COR-L47 (cell line): ENCODE data around the gene RUFY4.
"Not testable (repeated sequence)": the region's sequence is repeated elsewhere in the genome, so short reads cannot be mapped to it uniquely, and the experiment has no call there.

Experiments used
- DNase-seq: peaks from one replicate; lab custom pipeline; 2025; lab: John Stamatoyannopoulos, UW

Gene RUFY4

DNA sequence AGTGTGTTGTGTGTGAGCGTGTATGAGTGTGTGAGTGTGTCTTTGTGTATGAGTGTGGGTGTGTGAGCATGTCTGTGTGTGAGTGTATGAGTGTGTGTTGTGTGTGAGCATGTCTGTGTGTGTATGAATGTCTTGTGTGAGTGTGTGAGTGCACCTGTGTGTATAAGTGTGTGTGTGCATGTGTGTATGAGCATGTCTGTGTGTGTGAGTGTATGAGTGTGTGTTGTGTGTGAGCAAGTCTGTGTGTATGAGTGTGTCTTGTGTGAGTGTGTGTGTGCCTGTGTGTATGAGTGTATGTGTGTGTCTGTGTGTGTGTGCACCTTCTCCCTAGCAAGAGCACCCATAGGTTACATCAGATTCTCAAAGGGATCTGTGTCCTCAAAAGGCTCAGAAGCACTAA, 37.8 kb upstream of the RUFY4 start:
- DNase-seq = no peak

DNA sequence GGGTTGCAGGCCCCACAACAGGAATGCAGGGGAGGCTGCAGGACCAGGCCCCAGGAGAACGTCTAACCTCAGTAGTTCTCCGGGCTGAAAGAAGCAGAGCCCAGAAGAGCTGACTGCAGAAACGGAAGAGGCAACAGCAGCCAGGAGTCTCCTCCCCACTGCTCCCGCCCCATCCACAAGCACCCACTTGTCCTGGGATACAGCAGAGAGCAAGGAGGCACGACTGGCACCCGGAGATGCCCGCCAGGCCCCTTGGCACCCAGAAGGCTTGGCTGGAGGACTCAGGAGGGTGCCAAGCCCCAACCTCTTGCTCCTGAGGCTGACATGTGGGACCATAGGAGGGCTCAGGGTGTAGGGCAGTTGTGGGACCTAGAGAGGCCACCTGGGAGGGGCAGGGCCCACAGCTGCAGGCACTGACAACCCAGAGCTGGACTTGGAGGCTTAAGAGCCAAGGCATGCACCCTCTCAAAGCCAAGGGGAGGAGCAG, 37.2 kb upstream of the RUFY4 start:
- DNase-seq = no peak

DNA sequence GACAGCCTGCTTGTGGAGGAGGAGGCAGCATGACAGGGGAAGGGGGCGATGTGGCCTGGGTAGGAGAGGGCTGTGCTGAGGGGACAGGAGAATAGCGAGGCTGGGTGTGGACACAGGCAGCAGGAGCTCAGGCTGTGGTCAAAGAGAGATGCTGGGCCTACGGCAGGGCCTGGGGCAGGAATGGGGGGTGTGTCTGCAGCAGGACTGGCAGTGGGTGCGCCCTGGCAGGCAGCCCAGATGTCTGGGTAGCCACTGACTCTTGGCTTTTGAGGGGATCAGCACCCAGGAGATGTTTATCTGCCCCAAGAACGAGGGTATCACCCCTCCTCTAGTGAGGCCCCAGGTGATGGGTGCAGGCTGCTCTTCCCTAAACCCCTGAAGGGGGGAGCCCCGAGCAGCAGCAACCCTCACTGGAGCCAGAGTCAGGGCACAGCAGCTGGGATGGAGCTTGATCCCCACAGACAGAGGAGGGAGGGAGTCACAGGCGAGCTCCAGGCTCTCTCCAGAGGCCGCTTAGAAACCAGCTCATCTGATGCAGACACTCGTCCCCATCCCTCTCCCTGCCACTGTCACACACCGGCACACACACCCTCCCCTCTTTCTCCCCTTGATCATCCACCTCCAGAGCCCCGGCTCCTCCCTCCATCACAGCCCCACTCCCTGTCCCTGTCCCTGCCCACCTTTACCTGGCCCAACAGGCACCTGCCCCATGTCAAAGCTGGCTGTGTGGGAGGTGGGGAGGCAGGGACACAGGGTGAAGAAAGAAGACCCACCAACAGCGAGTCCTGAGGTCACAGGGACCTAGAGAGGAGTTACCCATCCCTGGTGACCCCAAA, 36.5 kb upstream of the RUFY4 start:
- peak; percentile 52 for DNase-seq

DNA sequence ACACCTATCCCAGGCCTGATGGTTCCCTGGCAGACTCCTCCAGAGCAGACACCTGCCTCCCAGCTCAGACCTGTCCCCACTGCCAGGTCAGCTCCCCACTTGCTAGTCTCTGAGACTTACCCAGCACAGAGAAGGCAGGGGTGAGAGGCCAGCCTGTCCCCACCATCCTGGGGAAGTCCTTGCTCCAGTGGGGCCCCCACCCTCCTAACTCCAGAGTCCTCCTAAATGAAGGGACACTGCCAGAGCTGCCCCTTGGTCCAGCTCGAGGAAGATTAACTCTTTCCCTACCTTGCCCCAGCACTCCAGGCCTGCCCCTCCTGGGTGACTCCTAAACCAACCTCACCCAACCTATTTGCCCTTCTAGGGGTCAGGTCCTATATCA, 35.9 kb upstream of the RUFY4 start:
- no peak for DNase-seq

DNA sequence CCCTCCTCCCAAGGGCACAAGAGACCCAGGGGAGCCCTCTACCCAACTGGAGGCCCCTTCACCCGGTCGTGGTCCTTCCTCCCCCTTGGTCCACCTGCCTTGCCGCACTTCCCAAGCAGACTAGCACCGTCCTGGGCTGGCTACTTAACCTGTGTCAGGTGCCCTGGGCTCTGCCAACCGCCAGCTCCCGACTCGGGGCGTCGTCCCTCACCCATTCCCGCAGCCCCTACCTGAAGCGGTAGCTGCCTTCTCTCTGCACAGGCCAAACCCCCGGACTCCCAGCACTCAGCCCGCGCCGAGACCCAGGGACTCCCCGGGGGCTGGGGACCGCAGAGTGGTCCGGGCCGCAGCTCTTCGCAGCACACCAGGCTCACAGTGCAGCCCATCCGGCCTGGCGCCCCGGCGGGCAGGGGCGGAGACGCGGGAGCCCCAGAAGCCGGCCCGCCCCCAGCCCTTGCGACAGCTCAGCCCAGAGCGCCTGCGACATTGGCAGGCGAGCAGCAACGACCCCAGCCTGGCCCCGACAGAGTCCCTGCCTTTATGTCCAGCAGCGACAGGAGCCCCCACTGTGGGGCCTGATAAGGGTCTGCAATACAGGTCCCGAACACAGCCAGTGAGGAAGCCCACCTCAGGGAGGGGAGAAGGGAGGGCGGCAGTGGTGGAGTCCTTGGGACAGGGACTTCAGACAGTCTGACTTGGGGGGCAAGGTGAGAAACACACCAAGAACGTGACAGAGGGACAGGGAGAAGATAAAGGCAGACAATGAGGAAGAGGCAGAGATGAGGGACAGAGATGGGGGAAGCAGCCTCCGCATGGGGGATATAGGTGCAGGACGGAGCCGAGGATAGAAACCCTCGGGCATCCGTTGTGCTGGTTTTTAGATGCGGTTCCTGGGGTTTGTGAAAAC, 35.2 kb upstream of the RUFY4 start:
- no peak for DNase-seq

DNA sequence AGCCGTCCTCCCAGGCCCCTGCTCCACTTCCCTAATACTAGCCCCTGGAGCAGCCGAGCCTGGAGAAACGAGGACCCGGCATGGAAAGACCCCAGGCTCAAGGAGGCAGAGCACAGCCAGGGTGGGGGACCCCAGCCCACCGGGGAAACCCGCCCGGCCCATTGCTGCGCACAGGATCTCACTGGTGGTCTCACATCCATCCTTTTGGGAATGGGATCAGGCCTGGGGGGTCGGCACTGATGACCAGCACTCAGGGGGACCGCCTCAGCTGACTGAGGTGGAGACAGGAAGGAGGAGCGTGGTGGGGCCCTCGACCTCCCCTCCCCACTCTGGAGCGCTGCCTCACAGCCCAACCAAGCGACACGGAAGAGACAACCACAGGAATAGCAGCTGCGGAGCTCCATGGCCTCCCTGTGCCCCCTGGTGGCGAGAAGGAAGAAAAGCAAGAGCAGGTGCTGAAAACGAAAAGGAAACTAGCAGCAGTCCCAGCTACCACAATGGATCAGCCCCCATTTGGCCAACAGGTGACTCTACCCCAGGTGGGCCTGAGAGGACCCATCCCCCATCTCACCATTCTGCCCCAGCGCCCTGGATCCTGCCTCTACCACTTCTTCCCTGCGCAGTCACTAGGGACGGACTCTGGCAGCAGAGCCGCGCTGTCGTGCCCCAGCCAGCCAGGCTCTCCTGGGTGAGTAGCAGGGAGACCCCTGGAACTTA, 34.4 kb upstream of the RUFY4 start:
- DNase-seq = peak; percentile 29

DNA sequence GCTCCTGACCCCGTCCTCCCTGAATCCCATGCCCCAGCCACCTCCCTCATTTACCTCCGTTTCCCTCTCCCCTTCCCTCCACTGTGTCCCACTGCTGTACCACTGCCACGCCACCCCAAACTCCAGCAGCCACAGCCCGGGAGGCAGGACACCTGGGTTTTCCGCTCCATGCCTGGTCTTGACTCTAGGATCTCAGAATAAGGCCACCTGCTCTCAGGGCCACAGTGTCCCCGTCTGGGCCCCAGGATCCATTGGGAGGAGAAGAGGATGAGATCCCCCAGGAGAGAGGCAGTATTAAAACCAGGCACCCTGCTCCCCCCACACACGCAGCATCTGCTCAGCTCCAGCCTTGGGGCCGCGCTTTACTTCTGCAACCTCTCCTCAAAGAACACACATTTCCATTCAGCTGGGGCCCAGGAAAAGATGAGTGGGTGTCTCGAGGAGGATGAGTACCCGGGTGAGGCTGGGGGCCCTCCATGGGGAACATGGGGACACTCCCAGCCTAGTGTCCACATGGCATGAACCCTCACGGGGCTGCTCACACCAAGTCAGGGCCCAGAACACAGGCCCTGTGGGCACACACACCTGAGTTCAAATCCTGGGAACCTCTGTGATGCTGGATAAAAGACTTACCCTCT, 33.5 kb upstream of the RUFY4 start:
- DNase-seq = no peak

DNA sequence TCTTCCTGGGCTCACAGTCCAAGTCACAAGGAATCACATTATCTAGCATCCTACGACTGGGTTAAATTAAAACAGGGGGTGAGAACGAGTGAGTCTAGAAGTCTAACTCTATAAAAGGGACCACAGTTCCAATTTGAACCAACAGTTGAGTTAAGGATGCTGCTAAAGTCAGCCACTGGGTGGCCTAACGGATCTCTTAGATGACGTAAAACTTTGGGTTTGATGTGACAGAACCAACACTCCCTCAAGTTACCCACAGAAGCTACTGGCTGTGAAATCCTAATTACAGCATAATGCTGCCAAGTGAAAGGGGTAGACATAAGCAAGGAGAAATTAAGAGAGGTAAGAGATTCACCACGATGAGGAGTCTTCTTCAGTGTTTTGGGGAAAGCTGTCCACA, 32.7 kb upstream of the RUFY4 start:
- no peak for DNase-seq

DNA sequence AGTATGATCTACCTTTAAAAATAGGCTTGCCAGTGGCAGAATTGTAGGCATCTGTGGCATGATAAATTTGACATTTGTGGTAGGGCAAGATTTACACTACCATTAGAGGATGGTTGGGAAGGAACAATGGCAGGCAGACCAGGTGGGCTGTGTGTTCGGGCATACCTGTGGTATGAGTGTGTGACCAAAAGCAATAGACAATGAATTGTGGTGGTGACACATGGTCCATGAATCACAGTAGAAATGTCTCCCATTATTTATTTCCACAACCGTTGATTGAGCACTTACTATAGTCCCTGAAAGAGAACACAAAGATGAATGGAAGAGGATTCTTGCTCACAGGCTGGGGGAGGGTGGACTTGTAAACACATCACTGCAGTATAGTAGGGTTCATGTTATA, 29.9 kb upstream of the RUFY4 start:
- no peak for DNase-seq

DNA sequence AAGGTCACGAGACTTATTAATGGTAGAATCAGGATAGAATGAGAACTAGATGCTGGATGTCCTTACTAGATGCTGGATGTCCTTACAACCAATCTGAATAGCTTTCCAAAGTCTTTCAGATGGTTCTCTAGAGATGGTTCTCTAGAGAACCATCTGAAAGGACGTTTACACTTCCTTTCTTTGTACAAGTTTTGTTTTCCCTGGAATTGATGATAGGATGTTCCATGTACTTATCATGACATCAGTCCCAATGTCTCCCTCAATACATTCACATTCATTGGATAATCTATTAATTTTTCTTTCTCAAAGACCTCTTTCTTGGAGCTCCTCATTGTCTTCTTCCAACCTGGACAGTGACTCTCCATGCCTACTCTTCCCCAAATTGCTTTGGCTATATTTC, 28.2 kb upstream of the RUFY4 start:
- no peak for DNase-seq

DNA sequence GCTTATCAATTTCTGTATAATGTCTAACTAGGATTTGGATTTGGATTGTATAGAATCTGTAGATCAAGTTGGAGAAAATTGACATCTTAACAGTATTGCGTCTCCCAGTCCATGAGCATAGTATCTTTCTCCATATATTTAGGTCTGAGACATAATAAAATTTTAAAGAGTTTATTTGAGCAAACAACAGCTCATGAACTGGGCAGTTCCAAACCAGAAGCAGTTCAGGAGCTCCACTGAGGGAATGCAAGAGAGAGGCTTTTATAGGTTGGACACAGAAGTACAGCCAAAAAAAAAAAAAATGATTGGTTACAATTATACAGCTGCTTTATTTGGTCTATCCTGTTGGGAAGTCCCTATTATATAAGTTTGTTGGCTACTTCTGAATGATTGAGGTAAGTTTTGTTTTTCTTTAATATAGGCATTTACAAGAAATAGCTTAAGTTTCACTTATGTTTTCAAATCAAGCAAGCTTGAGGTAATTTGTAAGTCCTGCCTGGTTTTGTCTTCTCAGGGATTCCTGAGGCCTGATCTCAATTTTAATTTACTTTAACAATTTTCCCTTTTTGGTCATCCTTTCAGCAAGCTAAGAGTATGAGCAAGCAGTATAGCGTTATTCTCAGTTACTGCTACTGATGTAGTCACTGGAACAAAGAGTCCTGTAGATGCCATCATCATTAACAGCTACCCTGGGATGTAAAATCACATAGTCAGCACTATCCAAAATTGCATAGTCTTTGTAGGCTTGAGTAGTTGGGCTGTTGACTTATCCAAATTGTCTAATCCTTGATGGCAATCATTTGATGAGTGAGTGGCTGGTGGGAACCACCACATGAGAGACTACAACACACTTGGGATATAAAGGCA, 27.5 kb upstream of the RUFY4 start:
- no peak for DNase-seq

DNA sequence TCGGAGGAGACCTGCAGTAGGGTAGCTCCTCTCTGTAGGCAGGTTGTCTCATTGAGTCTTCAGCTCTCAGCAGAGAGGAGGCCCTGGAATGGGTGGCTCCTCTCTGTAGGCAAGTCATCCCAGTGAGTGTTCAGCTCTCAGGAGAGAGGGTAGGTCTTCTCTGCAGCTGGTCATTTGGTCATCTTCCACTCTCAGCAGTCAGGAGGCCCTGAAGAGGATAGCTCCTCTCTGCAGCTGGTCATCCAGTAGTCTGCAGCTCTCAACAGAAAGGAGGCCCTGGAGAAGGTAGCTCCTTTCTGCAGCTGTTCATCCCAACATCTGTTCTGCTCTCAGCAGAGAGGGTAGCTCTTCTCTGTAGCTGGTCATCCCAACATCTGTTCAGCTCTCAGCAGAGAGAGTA, 26.0 kb upstream of the RUFY4 start:
- DNase-seq = no peak

DNA sequence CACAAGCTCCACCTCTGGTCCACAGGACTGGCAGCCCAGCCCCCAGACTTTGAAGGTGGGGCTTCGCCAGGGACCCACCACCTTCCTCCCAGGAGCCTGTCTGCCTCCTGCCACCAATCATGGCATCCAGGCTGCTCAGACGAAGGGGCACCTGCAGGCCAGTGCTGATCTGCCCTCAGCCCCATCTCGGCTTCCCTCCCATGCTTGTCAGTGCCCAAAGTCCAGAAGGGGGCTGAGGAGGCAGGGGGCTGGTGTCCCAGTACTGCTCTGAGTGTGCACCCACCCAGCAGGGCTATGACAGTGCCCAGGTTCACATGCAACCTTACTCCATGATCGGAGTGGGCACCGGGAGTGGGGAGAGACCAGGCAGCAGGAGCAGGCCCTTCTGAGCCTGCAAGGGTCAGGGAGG, 25.3 kb upstream of the RUFY4 start:
- no peak for DNase-seq

DNA sequence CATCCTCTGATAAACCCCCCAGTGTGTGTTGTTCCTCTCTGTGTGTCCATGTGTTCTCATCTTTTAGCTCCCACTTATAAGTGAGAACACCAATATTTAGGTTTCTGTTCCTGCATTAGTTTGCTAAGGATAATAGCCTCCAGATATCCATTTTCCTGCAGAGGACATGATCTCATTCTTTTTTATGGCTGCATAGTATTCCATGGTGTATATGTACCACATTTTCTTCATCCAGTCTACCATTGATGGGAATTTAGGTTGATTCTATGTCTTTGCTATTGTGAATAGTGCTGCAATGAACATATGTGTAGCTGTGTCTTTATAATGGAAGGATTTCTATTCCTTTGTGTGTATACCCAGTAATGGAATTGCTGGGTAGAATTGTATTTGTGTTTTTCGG, 24.5 kb upstream of the RUFY4 start:
- not testable (repeated sequence) for DNase-seq

DNA sequence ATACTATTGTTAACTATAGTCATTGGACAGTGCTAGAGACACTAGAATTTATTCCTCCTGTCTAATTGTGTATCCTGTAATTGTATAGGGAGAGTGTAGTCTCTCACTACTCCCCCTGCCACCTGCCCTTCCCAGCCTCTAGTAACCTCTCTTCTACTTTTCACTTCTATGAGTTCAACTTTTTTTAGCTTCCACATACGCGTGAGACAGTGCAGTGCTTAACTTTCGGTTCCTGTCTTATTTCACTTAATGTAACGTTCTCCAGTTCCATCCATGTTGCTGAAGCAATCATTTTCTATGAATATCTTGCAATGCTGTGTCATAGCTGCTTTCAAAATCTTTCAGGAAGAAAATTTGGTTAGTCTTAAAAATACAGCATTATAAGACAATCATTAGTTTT, 22.8 kb upstream of the RUFY4 start:
- DNase-seq = no peak

DNA sequence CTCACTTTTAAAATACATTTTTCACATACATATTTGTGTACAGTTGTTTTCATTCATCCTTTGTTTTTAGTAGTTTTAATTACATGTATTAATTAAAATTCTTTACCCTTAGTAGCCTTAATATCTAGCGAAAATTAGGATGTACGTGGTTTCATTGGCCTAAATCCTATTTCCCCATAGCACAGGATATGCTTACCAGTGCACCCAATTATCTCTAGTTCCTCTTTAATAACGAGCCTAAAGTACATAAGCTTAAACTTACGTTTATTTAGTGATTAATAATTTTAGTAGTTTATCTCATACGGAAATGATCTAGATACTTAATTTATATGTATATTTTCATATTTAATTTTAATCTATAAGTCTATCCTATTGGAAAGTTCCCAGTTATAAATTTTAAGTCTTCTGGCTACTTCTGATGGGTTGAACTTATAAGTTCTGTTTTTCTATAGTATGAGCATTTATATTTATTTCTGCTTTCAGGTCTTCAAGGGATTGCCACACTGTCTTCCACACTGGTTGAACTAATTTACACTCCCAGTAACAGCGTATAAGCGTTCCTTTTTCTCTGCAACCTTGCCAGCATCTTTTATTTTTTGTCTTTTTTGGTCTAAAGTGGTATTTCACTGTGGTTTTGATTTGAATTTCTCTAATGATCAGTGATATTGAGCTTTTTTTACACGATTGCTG, 21.4 kb upstream of the RUFY4 start:
- DNase-seq = no peak

DNA sequence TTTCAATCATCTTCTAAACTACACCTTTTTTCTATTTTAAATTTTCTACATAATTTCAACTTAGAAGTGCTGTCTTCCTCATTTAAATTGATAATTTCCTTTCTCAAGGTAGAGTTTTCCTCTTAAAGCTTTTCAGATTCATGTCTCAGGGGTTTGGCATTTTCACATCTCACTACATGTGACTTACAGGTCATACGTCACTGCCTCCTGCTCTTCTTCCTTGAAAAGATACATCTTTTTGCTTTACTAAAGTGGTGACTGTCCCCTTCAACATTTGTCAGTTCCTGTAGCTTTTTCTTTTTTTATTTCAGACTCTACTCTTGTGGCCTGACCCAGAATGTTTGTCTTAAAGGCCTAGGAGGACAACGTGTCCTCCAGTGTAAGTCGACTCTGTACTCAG, 17.1 kb upstream of the RUFY4 start:
- DNase-seq = no peak

DNA sequence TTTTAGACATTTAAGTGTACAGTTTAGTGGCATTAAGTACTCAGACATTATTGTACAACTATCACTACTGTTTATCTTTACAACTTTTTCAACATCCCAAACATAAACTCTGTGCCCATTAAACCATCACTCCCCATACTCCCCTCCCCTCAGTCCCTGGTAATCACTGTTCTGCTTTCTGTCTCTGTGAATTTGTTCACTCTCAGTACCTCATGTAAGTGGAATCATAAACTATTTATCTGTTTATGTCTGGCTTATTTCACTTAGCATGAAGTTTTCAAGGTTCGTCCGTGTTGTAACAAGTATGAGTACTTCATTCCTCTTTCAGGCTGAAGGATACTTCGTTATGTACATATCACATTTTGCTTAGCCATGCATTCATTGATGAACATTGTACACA, 9.8 kb upstream of the RUFY4 start:
- DNase-seq = no peak

DNA sequence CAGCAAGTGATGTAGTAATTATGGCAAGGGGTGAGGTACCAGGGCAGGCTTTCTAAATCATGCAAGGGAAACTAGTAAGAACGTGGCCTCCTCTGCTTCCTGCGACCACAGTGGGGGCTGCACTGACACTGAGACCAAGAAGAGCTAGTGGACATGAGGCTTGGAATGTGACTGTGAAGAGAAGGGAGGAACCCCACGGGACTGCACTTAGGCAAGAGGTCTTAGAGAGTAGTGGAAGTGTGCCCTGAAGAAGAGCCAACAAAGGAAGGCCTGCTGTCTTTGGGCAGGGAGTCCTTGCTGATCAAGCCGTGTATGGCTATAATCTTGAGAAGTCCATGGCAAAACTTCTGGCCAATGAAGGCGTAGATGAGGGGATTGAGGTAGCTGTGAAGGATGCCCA, 8.9 kb upstream of the RUFY4 start:
- DNase-seq = no peak

DNA sequence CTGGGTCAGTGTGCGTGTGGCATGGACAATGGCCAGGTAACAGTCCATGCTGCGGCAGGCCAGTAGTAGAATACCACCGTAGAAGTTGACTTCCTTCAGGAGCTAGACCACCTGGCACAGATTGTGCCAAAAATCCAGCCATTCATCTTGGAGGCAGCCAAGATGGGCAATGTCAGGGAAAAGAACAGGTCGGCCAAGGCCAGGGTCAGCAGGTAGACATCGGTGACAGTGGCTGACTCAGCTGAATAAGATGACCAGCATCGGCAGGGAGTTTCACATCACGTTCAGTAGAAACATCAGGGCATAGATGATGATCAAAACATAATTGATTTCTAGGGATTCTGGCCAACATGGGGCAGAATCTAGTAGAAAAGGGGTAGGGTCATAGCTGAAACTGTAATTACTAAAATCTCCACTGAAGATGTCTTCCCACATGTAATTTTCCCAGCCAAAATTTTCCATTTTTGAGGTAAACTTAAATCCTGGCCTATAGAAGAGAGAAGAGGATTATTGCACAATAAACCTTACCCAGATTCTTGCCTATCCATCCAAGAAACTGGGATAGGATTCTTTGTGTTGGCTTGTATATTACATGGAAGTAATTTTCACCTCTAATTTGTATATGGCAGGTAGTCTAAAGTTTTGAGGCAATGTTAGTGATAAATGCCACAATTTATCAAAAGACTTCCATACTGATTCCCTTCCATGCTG, 7.9 kb upstream of the RUFY4 start:
- no peak for DNase-seq
